Ishikawa (cell line): ENCODE measurements around the gene COL9A2.

Source experiments
- CEBPB ChIP-seq: IDR thresholded peaks from 2 replicates; pipeline ENCODE4 v1.6.1; 2012
- CREB1 ChIP-seq: IDR thresholded peaks from 2 replicates; pipeline ENCODE4 v1.6.1; 2012; ENCODE audit warnings: low read depth
- EGR1 ChIP-seq: IDR thresholded peaks from 2 replicates; pipeline ENCODE4 v1.6.1; 2012
- EP300 ChIP-seq: IDR thresholded peaks from 2 replicates; pipeline ENCODE4 v1.6.1; 2012; ENCODE audit warnings: borderline replicate concordance
- FOXM1 ChIP-seq: IDR thresholded peaks from 2 replicates; pipeline ENCODE4 v1.6.1; 2012; ENCODE audit warnings: low read depth, borderline replicate concordance
- MAX ChIP-seq: IDR thresholded peaks from 2 replicates; pipeline ENCODE4 v1.6.1; 2012
- NFIC ChIP-seq: IDR thresholded peaks from 2 replicates; pipeline ENCODE4 v1.6.1; 2012
- RAD21 ChIP-seq: IDR thresholded peaks from 2 replicates; pipeline ENCODE4 v1.6.1; 2012; ENCODE audit warnings: low read depth
- TAF1 ChIP-seq: IDR thresholded peaks from 2 replicates; pipeline ENCODE4 v1.6.1; 2012; ENCODE audit warnings: low read depth, mild to moderate bottlenecking
- TCF12 ChIP-seq: IDR thresholded peaks from 2 replicates; pipeline ENCODE4 v1.6.1; 2012; ENCODE audit warnings: low read depth
- TEAD4 ChIP-seq: IDR thresholded peaks from 2 replicates; pipeline ENCODE4 v1.6.1; 2012
- YY1 ChIP-seq: IDR thresholded peaks from 2 replicates; pipeline ENCODE4 v1.6.1; 2012; ENCODE audit warnings: low read depth
- ZBTB7A ChIP-seq: IDR thresholded peaks from 2 replicates; pipeline ENCODE4 v1.6.1; 2012; ENCODE audit warnings: low read depth
- TF ChIP-seq, protein P1 (sequence below): IDR thresholded peaks from 2 replicates; pipeline ENCODE4 v1.6.1; 2012; ENCODE audit warnings: low read depth, mild to moderate bottlenecking
- TF ChIP-seq, protein P2 (sequence below): IDR thresholded peaks from 2 replicates; pipeline ENCODE4 v1.6.1; 2012

Gene COL9A2

GRCh38 chr1:40301066-40301465, 16.0 kb downstream of the COL9A2 start:
- TF ChIP-seq TAF1, result no peak
- no peak for TF ChIP-seq ZBTB7A
- TF ChIP-seq TEAD4, result no peak
- TF ChIP-seq, protein P1, sequence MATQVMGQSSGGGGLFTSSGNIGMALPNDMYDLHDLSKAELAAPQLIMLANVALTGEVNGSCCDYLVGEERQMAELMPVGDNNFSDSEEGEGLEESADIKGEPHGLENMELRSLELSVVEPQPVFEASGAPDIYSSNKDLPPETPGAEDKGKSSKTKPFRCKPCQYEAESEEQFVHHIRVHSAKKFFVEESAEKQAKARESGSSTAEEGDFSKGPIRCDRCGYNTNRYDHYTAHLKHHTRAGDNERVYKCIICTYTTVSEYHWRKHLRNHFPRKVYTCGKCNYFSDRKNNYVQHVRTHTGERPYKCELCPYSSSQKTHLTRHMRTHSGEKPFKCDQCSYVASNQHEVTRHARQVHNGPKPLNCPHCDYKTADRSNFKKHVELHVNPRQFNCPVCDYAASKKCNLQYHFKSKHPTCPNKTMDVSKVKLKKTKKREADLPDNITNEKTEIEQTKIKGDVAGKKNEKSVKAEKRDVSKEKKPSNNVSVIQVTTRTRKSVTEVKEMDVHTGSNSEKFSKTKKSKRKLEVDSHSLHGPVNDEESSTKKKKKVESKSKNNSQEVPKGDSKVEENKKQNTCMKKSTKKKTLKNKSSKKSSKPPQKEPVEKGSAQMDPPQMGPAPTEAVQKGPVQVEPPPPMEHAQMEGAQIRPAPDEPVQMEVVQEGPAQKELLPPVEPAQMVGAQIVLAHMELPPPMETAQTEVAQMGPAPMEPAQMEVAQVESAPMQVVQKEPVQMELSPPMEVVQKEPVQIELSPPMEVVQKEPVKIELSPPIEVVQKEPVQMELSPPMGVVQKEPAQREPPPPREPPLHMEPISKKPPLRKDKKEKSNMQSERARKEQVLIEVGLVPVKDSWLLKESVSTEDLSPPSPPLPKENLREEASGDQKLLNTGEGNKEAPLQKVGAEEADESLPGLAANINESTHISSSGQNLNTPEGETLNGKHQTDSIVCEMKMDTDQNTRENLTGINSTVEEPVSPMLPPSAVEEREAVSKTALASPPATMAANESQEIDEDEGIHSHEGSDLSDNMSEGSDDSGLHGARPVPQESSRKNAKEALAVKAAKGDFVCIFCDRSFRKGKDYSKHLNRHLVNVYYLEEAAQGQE, result no peak
- no peak for TF ChIP-seq EGR1
- no peak for TF ChIP-seq FOXM1
- TF ChIP-seq CEBPB, result no peak
- TF ChIP-seq, protein P2, sequence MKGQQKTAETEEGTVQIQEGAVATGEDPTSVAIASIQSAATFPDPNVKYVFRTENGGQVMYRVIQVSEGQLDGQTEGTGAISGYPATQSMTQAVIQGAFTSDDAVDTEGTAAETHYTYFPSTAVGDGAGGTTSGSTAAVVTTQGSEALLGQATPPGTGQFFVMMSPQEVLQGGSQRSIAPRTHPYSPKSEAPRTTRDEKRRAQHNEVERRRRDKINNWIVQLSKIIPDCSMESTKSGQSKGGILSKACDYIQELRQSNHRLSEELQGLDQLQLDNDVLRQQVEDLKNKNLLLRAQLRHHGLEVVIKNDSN, result no peak
- no peak for TF ChIP-seq TCF12
- TF ChIP-seq NFIC, result no peak
- no peak for TF ChIP-seq EP300
- TF ChIP-seq YY1, result no peak
- no peak for TF ChIP-seq RAD21
- no peak for TF ChIP-seq MAX
- TF ChIP-seq CREB1, result no peak

- TF ChIP-seq ZBTB7A, result no peak
These were observed 16.4 kb downstream of the COL9A2 start for GRCh38 chr1:40300651-40301050.

- TF ChIP-seq, protein P2, result no peak
- TF ChIP-seq ZBTB7A (no peak), CEBPB (no peak), FOXM1 (no peak), YY1 (no peak), RAD21 (no peak), TEAD4 (no peak), NFIC (no peak), CREB1 (no peak), EP300 (no peak), TCF12 (no peak), MAX (no peak), TAF1 (no peak), EGR1 (no peak)
- TF ChIP-seq, protein P1, result no peak
These were observed 16.9 kb downstream of the COL9A2 start for GRCh38 chr1:40300249-40300567.

GRCh38 chr1:40299366-40300248, 17.5 kb downstream of the COL9A2 start:
- TF ChIP-seq TEAD4 (no peak), CREB1 (no peak), TAF1 (no peak), NFIC (no peak), EP300 (no peak)
- TF ChIP-seq, protein P1, result no peak

DNA sequence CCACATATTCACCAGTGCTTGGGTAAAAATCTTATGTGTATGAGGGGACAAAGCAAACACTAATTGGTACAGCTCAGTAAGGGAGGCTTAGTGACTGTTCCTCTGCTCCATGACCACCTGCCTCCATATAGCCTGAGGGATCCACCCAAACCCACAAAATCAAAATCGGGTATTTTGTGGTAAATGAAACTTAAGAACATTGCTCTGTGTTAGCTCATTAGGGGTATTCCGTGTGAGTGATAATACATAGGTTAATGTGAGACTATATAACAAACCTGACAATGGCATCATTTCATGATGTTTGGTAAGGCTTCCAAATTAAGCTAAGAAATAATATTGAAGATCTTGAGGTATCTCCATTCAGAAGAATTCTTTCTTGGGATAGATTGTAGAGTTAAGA, 25.8 kb downstream of the COL9A2 start:
- TF ChIP-seq MAX, result no peak
- no peak for TF ChIP-seq ZBTB7A
- no peak for TF ChIP-seq TAF1
- no peak for TF ChIP-seq EGR1
- TF ChIP-seq EP300, result no peak
- TF ChIP-seq CEBPB, result no peak
- no peak for TF ChIP-seq RAD21
- TF ChIP-seq FOXM1, result no peak
- TF ChIP-seq CREB1, result no peak
- TF ChIP-seq YY1, result no peak
- TF ChIP-seq, protein P1, result no peak
- TF ChIP-seq, protein P2, result no peak
